SU-DHL-6 (cell line): ENCODE measurements around the gene PARN.

Source experiments
- H2AFZ ChIP-seq: fragments of 200-600 bp; sonication (generic); 2 replicates; pipeline ENCODE4 v1.6.1; 2014; ENCODE audit warnings: low read depth, mild to moderate bottlenecking, moderate library complexity, mixed read lengths, antibody characterized with exemption, low read length; ENCODE audit not compliant: severe bottlenecking
- H3F3A ChIP-seq: fragments of 200-600 bp; shearing (Covaris generic); 2 replicates; pipeline ENCODE4 v1.6.0; 2016; ENCODE audit warnings: antibody characterized with exemption, mild to moderate bottlenecking; ENCODE audit not compliant: insufficient read depth
- H3K27ac ChIP-seq: fragments of 200-600 bp; sonication (generic); 2 replicates; pipeline ENCODE4 v1.5.1; 2016; ENCODE audit warnings: low read depth, mild to moderate bottlenecking, low read length, moderate library complexity, mixed read lengths
- H3K27me3 ChIP-seq: fragments of 200-600 bp; sonication (generic), shearing (Covaris generic); 2 replicates; pipeline ENCODE4 v1.6.0; 2014; ENCODE audit warnings: mild to moderate bottlenecking, low read length
- H3K36me3 ChIP-seq: fragments of 200-600 bp; sonication (generic); 2 replicates; pipeline ENCODE4 v1.6.1; 2014; ENCODE audit warnings: mild to moderate bottlenecking, low read length, mixed read lengths
- H3K4me2 ChIP-seq: fragments of 300-600, 200-600 bp; shearing (Covaris generic), sonication (generic); 2 replicates; pipeline ENCODE4 v1.6.0; 2014; ENCODE audit warnings: low read length, low read depth, mild to moderate bottlenecking; ENCODE audit not compliant: poor library complexity, severe bottlenecking
- H3K4me3 ChIP-seq: fragments of 200-600 bp; sonication (generic); 2 replicates; pipeline ENCODE4 v1.5.1; 2014; ENCODE audit warnings: antibody characterized with exemption, low read length, mild to moderate bottlenecking, mixed read lengths; ENCODE audit not compliant: insufficient read depth, poor library complexity, severe bottlenecking
- H3K79me2 ChIP-seq: fragments of 200-600 bp; sonication (generic); 2 replicates; pipeline ENCODE4 v1.6.1; 2014; ENCODE audit warnings: mild to moderate bottlenecking, low read length, moderate library complexity; ENCODE audit not compliant: insufficient read depth
- H3K9ac ChIP-seq: fragments of 200-600 bp; sonication (generic); 2 replicates; pipeline ENCODE4 v1.7.0; 2014; ENCODE audit warnings: mild to moderate bottlenecking, low read length
- H3K9me2 ChIP-seq: fragments of 200-600 bp; sonication (generic); replicated peaks from 2 replicates; pipeline ENCODE4 v1.6.1; 2014; ENCODE audit warnings: low read length; ENCODE audit not compliant: insufficient read depth
- H3K9me3 ChIP-seq: fragments of 200-600 bp; sonication (generic); 2 replicates; pipeline ENCODE4 v1.6.1; 2014; ENCODE audit warnings: low read length, mixed read lengths; ENCODE audit not compliant: insufficient read depth
- H4K20me1 ChIP-seq: fragments of 200-600 bp; sonication (generic); 2 replicates; pipeline ENCODE4 v1.6.1; 2014; ENCODE audit warnings: low read depth, mild to moderate bottlenecking, antibody characterized with exemption, low read length, moderate library complexity, mixed read lengths
- CTCF ChIP-seq: fragments of 200-600 bp; sonication (generic); IDR thresholded peaks from one replicate; pipeline ENCODE4 v1.5.1; 2017; ENCODE audit warnings: antibody characterized with exemption, mild to moderate bottlenecking, low read length, moderate library complexity; ENCODE audit not compliant: insufficient read depth, poor library complexity, severe bottlenecking
- EZH2phosphoT487 ChIP-seq: fragments of 200-600 bp; sonication (generic), shearing (Covaris generic); conservative IDR thresholded peaks from 2 replicates; pipeline ENCODE4 v1.6.1; 2018; ENCODE audit warnings: mild to moderate bottlenecking, antibody characterized with exemption, low read length, moderate library complexity, mixed read lengths

The PARN gene

DNA sequence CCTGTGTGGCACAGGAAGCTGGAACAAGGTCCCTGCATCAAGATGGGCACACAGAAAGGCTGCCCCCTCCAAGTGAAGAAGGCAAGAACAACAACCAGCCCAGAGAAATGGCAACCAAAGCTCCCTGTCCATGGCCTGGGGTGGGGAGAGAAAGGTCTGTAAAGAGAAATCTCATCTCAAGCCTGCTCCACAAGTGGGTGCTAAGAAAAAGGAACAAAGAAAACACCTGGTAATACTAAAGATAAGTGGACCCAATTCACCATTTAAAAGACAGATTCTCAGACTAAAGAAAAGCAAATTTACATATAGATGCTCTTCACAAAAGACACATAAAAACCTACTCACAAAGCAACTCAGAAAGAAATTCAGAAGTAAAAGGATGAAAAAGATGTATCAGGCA is 107.4 kb downstream of the PARN start:
- no peaks in the 10 kb centered on the region for H3K9me2 ChIP-seq
- no peak overlapping the region for H3K27ac ChIP-seq
- H3K4me3 ChIP-seq, result no peak overlapping the region
- H3K27me3 ChIP-seq, result no peaks in the 10 kb centered on the region
- TF ChIP-seq EZH2phosphoT487 (no peak), CTCF (no peak)
- H3F3A ChIP-seq, result no peaks in the 10 kb centered on the region
- H4K20me1 ChIP-seq, result 0 out of 2 replicates have a peak, but pooled peaks cover 4% of the 10 kb centered on the region
- H3K9ac ChIP-seq, result no peak overlapping the region
- H2AFZ ChIP-seq, result no peak overlapping the region
- no peaks in the 10 kb centered on the region for H3K36me3 ChIP-seq
- no peak overlapping the region for H3K4me2 ChIP-seq
- H3K9me3 ChIP-seq, result no peaks in the 10 kb centered on the region
- peaks cover 22% of the 10 kb centered on the region; the same call in 1 of the 2 replicates for H3K79me2 ChIP-seq

GRCh38 chr16:14520753-14521152 is 109.3 kb downstream of the PARN start:
- no peak overlapping the region for H3K27ac ChIP-seq
- no peak overlapping the region for H3K4me2 ChIP-seq
- H3K9me2 ChIP-seq, result no peaks in the 10 kb centered on the region
- no peaks in the 10 kb centered on the region for H3K9me3 ChIP-seq
- H3K9ac ChIP-seq, result no peak overlapping the region
- H2AFZ ChIP-seq, result no peak overlapping the region
- no peaks in the 10 kb centered on the region for H3F3A ChIP-seq
- H3K36me3 ChIP-seq, result no peaks in the 10 kb centered on the region
- no peak overlapping the region for H3K4me3 ChIP-seq
- TF ChIP-seq CTCF, result no peak
- H4K20me1 ChIP-seq, result 0 out of 2 replicates have a peak, but pooled peaks cover 4% of the 10 kb centered on the region
- H3K79me2 ChIP-seq, result peaks cover 34% of the 10 kb centered on the region; the same call in 1 of the 2 replicates
- no peaks in the 10 kb centered on the region for H3K27me3 ChIP-seq

GRCh38 chr16:14514967-14515366 is 115.1 kb downstream of the PARN start:
- Histone ChIP-seq H3K27me3 (no peaks in the 10 kb centered on the region), H3K9ac (no peak overlapping the region), H3K9me2 (no peaks in the 10 kb centered on the region), H3K27ac (no peak overlapping the region), H3K4me3 (no peak overlapping the region), H2AFZ (no peak overlapping the region), H3K4me2 (no peak overlapping the region), H3K79me2 (peaks cover 22% of the 10 kb centered on the region; the same call in 1 of the 2 replicates), H3K36me3 (no peaks in the 10 kb centered on the region), H3F3A (no peaks in the 10 kb centered on the region), H3K9me3 (no peaks in the 10 kb centered on the region), H4K20me1 (no peaks in the 10 kb centered on the region)
- no peak for TF ChIP-seq CTCF
- TF ChIP-seq EZH2phosphoT487, result no peak
